HEK293 (cell line): ENCODE results near the gene CLDN3.
"Not testable (repeated sequence)": the region's sequence is repeated elsewhere in the genome, so short reads cannot be mapped to it uniquely, and the experiment has no call there.

Experiments
- CTCF ChIP-seq: fragments of 450-650 bp; formaldehyde crosslinking; IDR thresholded peaks from 2 replicates; pipeline ENCODE4 v1.5.1; 2016; ENCODE audit warnings: missing biosample characterization, missing genetic modification characterization
- HOXA7 ChIP-seq: sonication (generic); formaldehyde crosslinking; IDR thresholded peaks from 2 replicates; pipeline ENCODE4 v1.8.1; 2022; ENCODE audit warnings: missing genetic modification reagents, borderline replicate concordance
- KLF7 ChIP-seq: fragments of 450-650 bp; formaldehyde crosslinking; IDR thresholded peaks from 2 replicates; pipeline ENCODE4 v1.5.1; 2016; ENCODE audit warnings: missing biosample characterization, missing genetic modification characterization, borderline replicate concordance
- MEIS1 ChIP-seq: sonication (generic); formaldehyde crosslinking; IDR thresholded peaks from 2 replicates; pipeline ENCODE4 v1.8.1; 2022; ENCODE audit warnings: missing genetic modification reagents, mild to moderate bottlenecking, borderline replicate concordance
- REST ChIP-seq: fragments of 450-650 bp; formaldehyde crosslinking; IDR thresholded peaks from 2 replicates; pipeline ENCODE4 v1.5.1; 2016; ENCODE audit warnings: missing biosample characterization, missing genetic modification characterization
- ZFP37 ChIP-seq: fragments of 450-650 bp; formaldehyde crosslinking; IDR thresholded peaks from 2 replicates; pipeline ENCODE4 v1.5.1; 2016; ENCODE audit warnings: missing biosample characterization, missing genetic modification characterization
- ZNF121 ChIP-seq: fragments of 450-650 bp; formaldehyde crosslinking; IDR thresholded peaks from 2 replicates; pipeline ENCODE4 v1.5.1; 2016; ENCODE audit warnings: missing biosample characterization, missing genetic modification characterization
- ZNF155 ChIP-seq: fragments of 450-650 bp; formaldehyde crosslinking; IDR thresholded peaks from 2 replicates; pipeline ENCODE4 v1.5.1; 2016; ENCODE audit warnings: missing biosample characterization, missing genetic modification characterization
- ZNF416 ChIP-seq: fragments of 450-650 bp; formaldehyde crosslinking; IDR thresholded peaks from 2 replicates; pipeline ENCODE4 v1.5.1; 2016; ENCODE audit warnings: missing biosample characterization, missing genetic modification characterization
- ZNF623 ChIP-seq: fragments of 450-650 bp; formaldehyde crosslinking; IDR thresholded peaks from 2 replicates; pipeline ENCODE4 v1.5.1; 2016; ENCODE audit warnings: missing biosample characterization, missing genetic modification characterization
- TF ChIP-seq, protein P1 (sequence below): sonication (generic); formaldehyde crosslinking; IDR thresholded peaks from 2 replicates; pipeline ENCODE4 v1.8.1; 2022; ENCODE audit warnings: mild to moderate bottlenecking, moderate library complexity, missing genetic modification reagents
- TF ChIP-seq, protein P2 (sequence below): fragments of 450-650 bp; formaldehyde crosslinking; conservative IDR thresholded peaks from 2 replicates; pipeline ENCODE4 v1.5.1; 2016; ENCODE audit warnings: low read depth, missing biosample characterization, missing genetic modification characterization

GRCh38 chr7:73795188-73795587, 25.1 kb upstream of the CLDN3 start:
- TF ChIP-seq MEIS1 (CRISPR knock-in tag); CTCF; HOXA7 (CRISPR knock-in tag); ZNF155 (tag by site-specific recombination); KLF7 (tag by site-specific recombination); ZNF623 (tag by site-specific recombination); ZNF121 (tag by site-specific recombination); ZNF416 (tag by site-specific recombination); REST; ZFP37 (tag by site-specific recombination): not testable (repeated sequence)
- TF ChIP-seq, protein P1, sequence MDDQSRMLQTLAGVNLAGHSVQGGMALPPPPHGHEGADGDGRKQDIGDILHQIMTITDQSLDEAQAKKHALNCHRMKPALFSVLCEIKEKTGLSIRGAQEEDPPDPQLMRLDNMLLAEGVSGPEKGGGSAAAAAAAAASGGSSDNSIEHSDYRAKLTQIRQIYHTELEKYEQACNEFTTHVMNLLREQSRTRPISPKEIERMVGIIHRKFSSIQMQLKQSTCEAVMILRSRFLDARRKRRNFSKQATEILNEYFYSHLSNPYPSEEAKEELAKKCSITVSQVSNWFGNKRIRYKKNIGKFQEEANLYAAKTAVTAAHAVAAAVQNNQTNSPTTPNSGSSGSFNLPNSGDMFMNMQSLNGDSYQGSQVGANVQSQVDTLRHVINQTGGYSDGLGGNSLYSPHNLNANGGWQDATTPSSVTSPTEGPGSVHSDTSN, result not testable (repeated sequence)
- TF ChIP-seq, protein P2, sequence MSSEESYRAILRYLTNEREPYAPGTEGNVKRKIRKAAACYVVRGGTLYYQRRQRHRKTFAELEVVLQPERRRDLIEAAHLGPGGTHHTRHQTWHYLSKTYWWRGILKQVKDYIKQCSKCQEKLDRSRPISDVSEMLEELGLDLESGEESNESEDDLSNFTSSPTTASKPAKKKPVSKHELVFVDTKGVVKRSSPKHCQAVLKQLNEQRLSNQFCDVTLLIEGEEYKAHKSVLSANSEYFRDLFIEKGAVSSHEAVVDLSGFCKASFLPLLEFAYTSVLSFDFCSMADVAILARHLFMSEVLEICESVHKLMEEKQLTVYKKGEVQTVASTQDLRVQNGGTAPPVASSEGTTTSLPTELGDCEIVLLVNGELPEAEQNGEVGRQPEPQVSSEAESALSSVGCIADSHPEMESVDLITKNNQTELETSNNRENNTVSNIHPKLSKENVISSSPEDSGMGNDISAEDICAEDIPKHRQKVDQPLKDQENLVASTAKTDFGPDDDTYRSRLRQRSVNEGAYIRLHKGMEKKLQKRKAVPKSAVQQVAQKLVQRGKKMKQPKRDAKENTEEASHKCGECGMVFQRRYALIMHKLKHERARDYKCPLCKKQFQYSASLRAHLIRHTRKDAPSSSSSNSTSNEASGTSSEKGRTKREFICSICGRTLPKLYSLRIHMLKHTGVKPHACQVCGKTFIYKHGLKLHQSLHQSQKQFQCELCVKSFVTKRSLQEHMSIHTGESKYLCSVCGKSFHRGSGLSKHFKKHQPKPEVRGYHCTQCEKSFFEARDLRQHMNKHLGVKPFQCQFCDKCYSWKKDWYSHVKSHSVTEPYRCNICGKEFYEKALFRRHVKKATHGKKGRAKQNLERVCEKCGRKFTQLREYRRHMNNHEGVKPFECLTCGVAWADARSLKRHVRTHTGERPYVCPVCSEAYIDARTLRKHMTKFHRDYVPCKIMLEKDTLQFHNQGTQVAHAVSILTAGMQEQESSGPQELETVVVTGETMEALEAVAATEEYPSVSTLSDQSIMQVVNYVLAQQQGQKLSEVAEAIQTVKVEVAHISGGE (tag by site-specific recombination), result not testable (repeated sequence)
